Body of pancreas (tissue), 4 donors: ENCODE results near the gene VTA1. TPM values are rescaled to one million over a fixed set of nuclear protein-coding genes. Genes with fewer than 3 reads are reported as not detected.

Experiments used
- ATAC-seq: fragments of 150-250 bp; one replicate; pipeline ENCODE4 v1.9.1; 2016
- DNase-seq, 4 donors: peaks; one replicate each; pipeline ENCODE4 v3.0.0-alpha.2; 2019
- H3K27ac ChIP-seq, 4 donors: fragments of 200-600 bp; sonication (generic); 1 replicate in 3 of 4; 2 replicates in 1 of 4; pipeline versions ENCODE4 v1.5.1 to v1.6.1; 2016 to 2019; ENCODE audit warnings: mild to moderate bottlenecking in 1 of 4, mixed read lengths in 1 of 4, moderate library complexity in 1 of 4
- H3K27me3 ChIP-seq, 2 donors: fragments of 200-600 bp; sonication (generic); one replicate each; pipeline ENCODE4 v1.6.0; 2016; ENCODE audit warnings: mild to moderate bottlenecking in 1 of 2
- H3K36me3 ChIP-seq, 2 donors: fragments of 200-600 bp; sonication (generic); replicated peaks in 1 of 2; 2 replicates each; pipeline ENCODE4 v1.5.1; 2016; ENCODE audit warnings: low read depth in 2 of 2; ENCODE audit not compliant: insufficient read depth in 1 of 2
- H3K4me1 ChIP-seq: fragments of 200-600 bp; sonication (generic); one replicate; pipeline ENCODE4 v1.6.0; 2016
- H3K4me3 ChIP-seq, 2 donors: fragments of 200-600 bp; sonication (generic); 1 replicate in 1 of 2; 2 replicates in 1 of 2; pipeline ENCODE4 v1.5.1; 2016 to 2019
- H3K9me3 ChIP-seq, 3 donors: fragments of 200-600 bp; sonication (generic); 1 replicate in 2 of 3; 2 replicates in 1 of 3; pipeline ENCODE4 v1.5.1; 2016
- CTCF ChIP-seq, 7 experiments: fragments of 450-650 bp in 4 of 7; fragments of 200-600 bp in 3 of 7; sonication (generic) in 3 of 7; IDR thresholded peaks; one replicate each; pipeline ENCODE4 v1.5.1; 2016 to 2019; ENCODE audit warnings: antibody characterized with exemption in 7 of 7
- POLR2A ChIP-seq, 3 donors: fragments of 450-650 bp; IDR thresholded peaks; one replicate each; pipeline ENCODE4 v1.6.1; 2016; ENCODE audit warnings: antibody characterized with exemption in 3 of 3, mild to moderate bottlenecking in 2 of 3
- WGBS, 2 donors: methylation state at CpG; one replicate each; pipeline ENCODE4 v1.1.5; 2017; 5-methylcytosine and 5-hydroxymethylcytosine counted together
- intact Hi-C: fragments of 100-400 bp; cut with DNase I; formaldehyde crosslinking; loops from one replicate; pipeline ENCODE4 v1.15.1; 2023
- total RNA-seq, 2 donors: library from RNA; depleted of rRNA; stranded (reverse); fragments of >200 nt; gene quantifications; one replicate each; pipeline ENCODE4 v1.1.0, GENCODE V29; 2016

VTA1 gene
- total RNA-seq, 2 donors from 2014 or later, result 5.9 to 11.9 TPM

GRCh38 chr6:142260748-142261147 lies 113.7 kb downstream of the VTA1 start:
- Histone ChIP-seq H3K4me1 (no peaks in the 10 kb centered on the region), H3K9me3 (no peaks in the 10 kb centered on the region), H3K4me3 (no peak overlapping the region), H3K27ac (no peak overlapping the region), H3K27me3 (no peaks in the 10 kb centered on the region), H3K36me3 (no peaks in the 10 kb centered on the region)
- ATAC-seq (no peak), DNase-seq (no peak)
- 59 to 65% methylated on average over 3 of the region's 3 CpGs for WGBS, 2 donors
- intact Hi-C loops, result no loop called here
- no peak for TF ChIP-seq POLR2A (IDR thresholded peaks at IDR 0.05)
- no peak for TF ChIP-seq CTCF (IDR thresholded peaks at IDR 0.05)

DNA sequence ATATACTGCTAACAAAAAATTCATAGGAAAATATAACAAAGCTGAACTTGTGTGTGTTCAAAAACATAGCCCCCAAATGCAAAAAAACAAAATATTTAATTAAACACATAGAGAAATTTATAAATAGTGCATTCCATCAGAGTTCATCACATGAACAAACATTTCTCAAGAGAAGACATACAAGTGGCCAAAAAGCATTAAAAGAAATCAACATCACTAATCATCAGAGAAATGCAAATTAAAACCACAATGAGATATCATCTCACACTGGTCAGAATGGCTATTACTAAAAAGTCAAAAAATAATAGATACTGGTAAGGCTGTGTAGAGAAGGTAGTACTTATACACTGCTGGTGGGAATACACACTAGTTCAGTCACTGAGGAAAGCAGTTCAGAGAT lies 115.2 kb downstream of the VTA1 start:
- ATAC-seq (no peak), DNase-seq (no peak)
- Histone ChIP-seq H3K27me3 (no peaks in the 10 kb centered on the region), H3K9me3 (no peaks in the 10 kb centered on the region), H3K36me3 (no peaks in the 10 kb centered on the region), H3K4me3 (no peak overlapping the region), H3K4me1 (no peaks in the 10 kb centered on the region), H3K27ac (no peak overlapping the region)
- TF ChIP-seq POLR2A (IDR thresholded peaks at IDR 0.05), result no peak
- no peak for TF ChIP-seq CTCF (IDR thresholded peaks at IDR 0.05)
- intact Hi-C loops, result no loop called here

GRCh38 chr6:142265476-142265875 lies 118.4 kb downstream of the VTA1 start:
- H3K27me3 ChIP-seq, result no peaks in the 10 kb centered on the region
- intact Hi-C loops, result no loop called here
- DNase-seq (no peak), ATAC-seq (no peak)
- TF ChIP-seq CTCF (IDR thresholded peaks at IDR 0.05), result no peak
- no peak for TF ChIP-seq POLR2A (IDR thresholded peaks at IDR 0.05)
- no peak overlapping the region for H3K27ac ChIP-seq
- H3K4me1 ChIP-seq, result no peaks in the 10 kb centered on the region
- H3K9me3 ChIP-seq, result no peaks in the 10 kb centered on the region
- no peaks in the 10 kb centered on the region for H3K36me3 ChIP-seq
- 81 to 91% methylated on average over 1 of the region's 1 CpG for WGBS, 2 donors
- no peak overlapping the region for H3K4me3 ChIP-seq

GRCh38 chr6:142266060-142266459 lies 119.0 kb downstream of the VTA1 start:
- Histone ChIP-seq H3K36me3 (no peaks in the 10 kb centered on the region), H3K27ac (no peak overlapping the region), H3K4me1 (no peaks in the 10 kb centered on the region), H3K9me3 (no peaks in the 10 kb centered on the region), H3K27me3 (no peaks in the 10 kb centered on the region), H3K4me3 (no peak overlapping the region)
- intact Hi-C loops, result no loop called here
- ATAC-seq, result no peak
- DNase-seq, result no peak
- no peak for TF ChIP-seq CTCF (IDR thresholded peaks at IDR 0.05)
- TF ChIP-seq POLR2A (IDR thresholded peaks at IDR 0.05), result no peak
- 52 to 63% methylated on average over 4 of the region's 4 CpGs for WGBS, 2 donors

DNA sequence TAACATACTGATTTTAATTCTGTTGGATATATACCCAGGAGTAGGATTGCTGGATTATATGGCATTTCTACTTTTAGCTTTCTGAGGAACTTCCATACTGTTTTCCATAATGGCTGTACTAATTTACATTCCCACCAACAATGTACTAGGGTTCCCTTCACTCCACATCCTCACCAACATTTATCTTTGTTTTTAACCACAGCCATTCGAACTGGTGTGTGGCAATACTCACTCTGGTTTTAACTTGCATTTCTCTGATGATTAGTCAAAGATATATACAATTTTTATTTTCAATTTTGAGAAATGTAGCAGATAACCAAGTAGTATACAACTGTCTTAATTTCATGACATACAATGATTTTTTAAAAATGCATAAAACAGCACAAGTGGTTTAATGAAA lies 124.4 kb downstream of the VTA1 start:
- DNase-seq (no peak), ATAC-seq (no peak)
- H3K4me1 ChIP-seq, result no peaks in the 10 kb centered on the region
- 43 to 65% methylated on average over 1 of the region's 1 CpG for WGBS, 2 donors
- H3K27ac ChIP-seq, result no peak overlapping the region
- no peak for TF ChIP-seq POLR2A (IDR thresholded peaks at IDR 0.05)
- TF ChIP-seq CTCF (IDR thresholded peaks at IDR 0.05), result no peak
- H3K27me3 ChIP-seq, result no peaks in the 10 kb centered on the region
- no peaks in the 10 kb centered on the region for H3K9me3 ChIP-seq
- no peaks in the 10 kb centered on the region for H3K36me3 ChIP-seq
- intact Hi-C loops, result no loop called here
- H3K4me3 ChIP-seq, result no peak overlapping the region

Other genes with a start within 250 kb of the VTA1 start
- gene GJE1, start 14.3 kb upstream of the VTA1 start, total RNA-seq, result not detected
- not detected for gene NMBR, start 141 bp upstream of the VTA1 start, total RNA-seq
- 10 to 100 TPM in 1 of 2 donors, 1 to 10 TPM in 1; 7.5 to 38.6 TPM for gene ADGRG6, start 154.7 kb downstream of the VTA1 start, total RNA-seq